ENCODE results near the gene ADGRV1.

The ADGRV1 gene

DNA sequence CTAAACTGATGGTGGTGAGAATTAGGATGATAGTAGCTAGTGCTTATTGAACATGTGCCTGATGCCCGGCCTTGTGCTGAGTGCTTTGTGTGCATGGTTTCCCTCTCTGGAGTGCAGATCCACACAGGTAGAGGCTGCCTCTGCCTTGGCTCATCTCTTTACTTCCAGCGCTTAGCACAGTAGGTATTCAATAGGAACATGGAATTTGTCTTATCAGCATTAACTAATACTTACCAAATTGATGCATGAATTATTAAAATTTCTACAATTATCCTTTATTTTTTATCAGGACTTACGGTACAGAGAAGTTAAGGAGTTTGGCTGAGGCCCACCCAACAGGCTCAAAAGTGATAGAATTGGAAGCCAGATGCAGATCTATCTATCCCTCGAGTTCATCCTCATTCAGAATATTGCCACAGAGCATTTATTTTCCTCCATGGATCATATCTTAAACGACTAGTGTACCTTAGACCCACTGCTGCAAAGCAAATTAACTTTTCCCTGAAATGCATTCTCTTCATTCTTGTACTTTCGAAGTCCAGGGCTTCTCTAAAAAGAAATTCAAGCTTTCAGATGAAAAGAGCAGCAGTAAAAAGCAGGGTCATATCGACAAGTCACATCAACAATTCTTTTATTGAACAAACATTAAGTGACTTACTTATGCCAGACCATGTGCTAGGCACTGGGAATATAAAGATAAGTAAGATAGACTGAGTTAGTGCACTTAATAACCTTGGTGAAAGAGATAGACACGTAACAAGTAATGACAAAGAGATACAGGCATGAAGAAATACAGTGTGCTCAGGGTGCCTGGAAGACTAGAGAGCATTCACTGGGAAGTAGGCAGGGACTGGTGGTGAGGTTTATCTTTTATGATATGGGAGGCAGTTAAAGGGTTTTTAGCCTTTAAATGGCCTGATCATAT, 534.5 kb downstream of the ADGRV1 start:
- no peak for DNase-seq

DNA sequence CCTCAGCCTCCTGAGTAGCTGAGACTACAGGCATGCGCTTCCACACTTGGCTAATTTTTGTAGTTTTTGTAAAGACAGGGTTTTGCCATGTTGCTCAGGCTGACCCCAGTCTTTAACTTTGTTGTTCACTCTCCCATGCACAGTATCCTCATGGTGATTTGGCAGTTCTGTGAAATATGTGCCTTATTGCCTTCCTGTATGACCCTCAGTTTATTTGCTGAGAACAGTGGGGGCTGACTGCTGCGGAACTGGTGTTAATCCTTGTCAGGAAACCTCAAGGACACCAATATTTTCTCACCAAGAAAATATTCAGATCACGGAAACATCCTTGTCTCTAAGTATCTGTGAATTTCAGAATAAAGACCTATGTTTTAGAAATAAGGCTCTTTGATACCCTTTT, 536.7 kb downstream of the ADGRV1 start:
- DNase-seq, result no peak

- peak in 1 of 2 experiments; percentile 26 for DNase-seq
Observed at GRCh38 chr5:91095786-91096385, 537.3 kb downstream of the ADGRV1 start.

DNA sequence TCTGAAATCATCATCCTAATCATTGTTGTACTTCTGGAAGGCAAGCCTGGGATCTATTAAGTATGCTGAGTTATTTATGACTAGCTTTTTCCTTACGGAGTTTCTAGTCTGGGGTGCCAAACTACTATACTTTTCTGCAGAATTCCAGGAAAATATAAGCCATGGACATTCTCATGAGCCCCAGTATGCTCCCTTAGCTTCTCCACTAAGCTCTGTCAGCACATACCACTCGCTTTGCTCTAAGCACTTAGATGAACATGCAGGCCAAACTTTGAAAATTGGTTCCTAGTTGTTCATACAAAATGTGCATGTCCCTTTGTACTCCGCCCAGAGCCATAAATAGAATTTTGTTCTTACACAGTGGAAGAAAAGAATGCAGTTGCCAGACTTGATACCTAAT, 539.9 kb downstream of the ADGRV1 start:
- DNase-seq, result no peak

DNA sequence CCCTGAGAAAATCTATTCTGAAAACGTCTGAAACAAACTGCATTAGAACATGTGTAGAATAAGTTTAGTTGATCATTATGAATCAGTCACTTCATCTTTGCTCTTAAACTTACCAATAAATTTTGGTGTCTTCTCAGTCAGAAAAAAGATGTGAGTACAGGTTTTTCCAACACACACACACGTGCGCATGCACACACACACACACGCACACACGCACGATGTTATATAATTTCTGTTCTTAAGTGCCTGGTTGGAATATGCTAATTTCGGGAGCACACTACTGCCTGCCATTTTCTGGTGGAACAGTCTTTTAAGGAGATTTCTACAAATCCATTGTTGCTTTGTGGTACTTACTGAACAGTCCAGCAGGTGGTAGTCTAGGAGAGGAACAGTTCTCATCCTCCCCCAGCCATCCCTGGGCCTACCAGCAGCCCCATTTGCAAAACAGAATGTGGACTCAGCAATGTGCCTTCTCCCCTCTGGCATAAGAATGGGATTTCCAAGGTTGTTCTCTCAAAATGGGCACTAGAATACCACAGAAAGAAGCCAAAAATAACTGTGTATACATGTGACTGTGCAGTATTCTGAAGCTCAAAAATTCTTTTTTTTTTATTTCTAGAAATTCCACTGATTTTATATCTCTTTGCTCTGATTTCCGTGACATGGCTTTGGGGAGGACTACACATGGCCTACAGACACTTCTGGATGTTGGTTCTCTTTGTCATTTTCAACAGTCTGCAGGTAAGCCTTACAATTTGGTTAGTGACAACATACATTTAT, 543.2 kb downstream of the ADGRV1 start:
- DNase-seq, result peak; percentile 6 to 71

DNA sequence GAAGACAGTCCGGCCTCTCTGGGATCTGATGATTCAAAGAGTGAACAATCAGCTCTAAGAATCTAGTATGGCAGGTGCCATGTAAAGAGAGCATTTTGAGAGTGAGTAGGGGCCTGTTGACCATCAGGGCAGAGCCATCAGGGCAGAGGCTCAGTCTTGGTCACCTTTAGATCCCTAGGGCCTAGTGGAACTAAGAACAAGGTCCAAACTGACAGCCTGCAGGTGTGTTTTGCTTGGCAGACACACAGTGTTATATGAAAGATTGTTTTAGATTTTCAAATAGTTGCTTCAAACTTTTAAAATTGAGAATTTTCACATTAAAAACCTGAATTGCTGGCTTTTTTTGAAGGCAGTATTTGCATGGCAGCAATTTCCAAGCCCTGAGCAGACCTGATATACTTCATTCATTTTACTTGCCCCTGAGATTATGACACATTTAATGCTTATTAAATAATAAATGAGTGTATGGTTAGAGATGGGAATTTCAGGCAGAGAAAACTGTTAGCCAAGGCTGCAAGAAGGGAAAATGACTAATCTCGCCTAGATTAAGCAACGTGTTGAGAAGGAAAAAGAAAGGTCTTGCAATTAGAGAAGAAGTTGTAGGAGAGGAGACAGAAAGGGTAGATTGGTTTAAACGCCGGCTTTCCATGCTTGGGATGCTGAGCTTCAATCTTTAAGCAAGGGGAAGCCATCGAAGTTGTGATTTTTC, 544.9 kb downstream of the ADGRV1 start:
- no peak for DNase-seq

DNA sequence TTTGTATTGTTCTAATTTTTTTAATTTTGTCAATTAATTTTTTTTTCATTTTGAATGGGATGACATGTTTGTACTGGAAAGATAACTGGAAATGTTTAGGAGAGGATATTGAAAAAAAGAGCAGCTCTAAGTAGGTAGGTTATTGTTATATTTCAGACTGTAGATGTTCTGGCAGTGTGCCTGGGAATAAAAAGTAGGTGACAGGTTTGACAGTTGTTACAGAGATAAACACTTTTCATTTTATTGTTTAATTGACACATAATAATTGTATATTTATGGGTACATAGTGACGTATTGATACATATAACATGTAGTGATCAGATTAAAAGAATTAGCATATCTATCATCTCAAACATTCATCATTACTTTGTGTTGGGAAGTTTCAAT, 545.5 kb downstream of the ADGRV1 start:
- no peak for DNase-seq

- peak in 1 of 2 experiments; percentile 8 for DNase-seq
Observed at GRCh38 chr5:91106842-91107511, 548.4 kb downstream of the ADGRV1 start.

- no peak for DNase-seq
Observed at GRCh38 chr5:91109634-91110033, 551.0 kb downstream of the ADGRV1 start.

GRCh38 chr5:91110686-91111085, 552.1 kb downstream of the ADGRV1 start:
- no peak for DNase-seq

GRCh38 chr5:91111473-91112238, 553.1 kb downstream of the ADGRV1 start:
- DNase-seq, result no peak

DNA sequence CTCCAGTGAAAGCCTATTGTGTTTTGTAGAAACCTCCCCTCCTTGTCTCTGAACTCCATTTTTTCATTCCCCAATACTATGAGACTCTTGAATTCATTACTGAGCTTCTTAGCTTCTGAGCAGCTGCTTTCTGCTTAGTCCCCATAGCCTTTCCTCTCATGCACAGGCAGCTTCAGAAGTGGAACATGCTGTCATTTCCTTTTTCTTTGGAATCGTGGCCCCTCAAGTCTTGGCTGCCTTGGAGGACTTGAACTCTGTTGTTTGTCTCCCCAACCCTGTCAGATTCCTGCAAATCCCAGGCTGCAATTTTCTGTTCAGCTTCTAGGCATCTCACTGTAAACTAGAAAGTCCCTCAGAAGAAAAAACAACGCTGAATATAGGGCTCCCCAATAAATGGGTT, 556.1 kb downstream of the ADGRV1 start:
- DNase-seq, result no peak

DNA sequence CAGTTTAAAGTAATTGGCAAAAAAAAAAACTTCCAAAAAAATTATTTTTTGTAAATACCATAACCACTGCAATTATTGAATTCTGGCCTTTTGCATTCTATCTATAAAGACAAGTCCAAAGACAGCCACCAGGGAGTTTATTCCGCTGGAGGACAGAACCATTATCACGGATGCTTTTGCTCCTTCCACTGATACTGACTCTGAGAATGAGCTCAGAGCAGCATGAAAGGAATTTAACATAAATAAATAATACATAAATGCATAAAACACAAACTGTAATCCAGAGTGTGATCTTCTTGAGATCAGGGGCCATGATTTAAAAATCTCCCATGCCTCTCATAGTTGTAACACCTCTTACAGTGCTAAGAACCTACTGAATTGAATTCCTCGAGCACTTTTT, 559.8 kb downstream of the ADGRV1 start:
- no peak for DNase-seq

- DNase-seq, result no peak
Observed at GRCh38 chr5:91118796-91119195, 560.2 kb downstream of the ADGRV1 start.

GRCh38 chr5:91119217-91119616, 560.6 kb downstream of the ADGRV1 start:
- no peak for DNase-seq

GRCh38 chr5:91119981-91120850, 561.6 kb downstream of the ADGRV1 start:
- no peak for DNase-seq

- DNase-seq, result no peak
Observed at GRCh38 chr5:91121347-91121993, 562.9 kb downstream of the ADGRV1 start.

GRCh38 chr5:91122651-91123050, 564.1 kb downstream of the ADGRV1 start:
- no peak for DNase-seq

- no peak for DNase-seq
Observed at GRCh38 chr5:91123291-91123690, 564.7 kb downstream of the ADGRV1 start.

DNA sequence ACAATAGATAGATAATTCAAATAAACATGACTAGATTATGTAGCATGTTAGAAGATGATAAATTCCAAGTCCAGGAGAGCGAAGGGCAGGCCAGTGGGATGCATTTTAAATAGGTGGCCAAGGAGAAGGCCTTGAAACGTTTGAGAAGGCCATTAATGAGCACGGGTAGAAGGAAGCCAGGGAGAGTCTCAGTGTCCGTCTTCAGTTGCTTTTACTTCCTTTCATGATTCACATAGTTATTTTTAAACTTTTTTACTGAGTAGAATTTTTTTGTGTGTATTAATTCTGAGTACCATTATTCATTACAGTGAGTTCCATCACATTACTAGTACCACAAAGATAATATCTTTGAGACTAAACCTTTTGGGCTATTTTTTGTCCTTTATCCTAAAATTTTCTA, 565.3 kb downstream of the ADGRV1 start:
- DNase-seq, result no peak
